H54 (cell line): ENCODE data around the gene SLC47A1.
A peak's percentile ranks its signal among the peaks of the same experiment; 100 is the strongest.
"Not testable (repeated sequence)": the region's sequence is repeated elsewhere in the genome, so short reads cannot be mapped to it uniquely, and the experiment has no call there.

Source experiments
- DNase-seq: peaks from one replicate; pipeline ENCODE4 v3.0.0; 2011; ENCODE audit warnings: low spot score, mixed read lengths; ENCODE audit not compliant: insufficient read length
- FAIRE-seq: peaks from 3 replicates; lab custom pipeline; 2011; peaks lifted over from hg19 to GRCh38; lab: Jason Lieb, UNC
- POLR2A ChIP-seq: IDR thresholded peaks from 2 replicates; pipeline ENCODE4 v1.6.1; 2011; ENCODE audit warnings: low read depth, mild to moderate bottlenecking, low read length

SLC47A1 gene

GRCh38 chr17:19507775-19508576 is 25.7 kb upstream of the SLC47A1 start:
- FAIRE-seq = no peak

GRCh38 chr17:19508577-19508867 is 25.1 kb upstream of the SLC47A1 start:
- TF ChIP-seq POLR2A = no peak
- no peak for FAIRE-seq
- DNase-seq = no peak

More at GRCh38 chr17:19507775-19508576, 25.7 kb upstream of the SLC47A1 start:
- DNase-seq = peak; percentile 93
- peak; percentile 52 for TF ChIP-seq POLR2A

GRCh38 chr17:19509281-19509852 is 24.3 kb upstream of the SLC47A1 start:
- not testable (repeated sequence) for FAIRE-seq, DNase-seq

GRCh38 chr17:19510903-19511302 is 22.8 kb upstream of the SLC47A1 start:
- no peak for FAIRE-seq
- TF ChIP-seq POLR2A = no peak
- no peak for DNase-seq

GRCh38 chr17:19513897-19514488 is 19.7 kb upstream of the SLC47A1 start:
- TF ChIP-seq POLR2A = no peak
- FAIRE-seq = peak; percentile 52
- peak; percentile 69 for DNase-seq

GRCh38 chr17:19517699-19518098 is 16.0 kb upstream of the SLC47A1 start:
- FAIRE-seq = no peak
- no peak for DNase-seq
- TF ChIP-seq POLR2A = no peak

- not testable (repeated sequence) for DNase-seq, FAIRE-seq
These were observed 14.0 kb upstream of the SLC47A1 start for GRCh38 chr17:19519388-19520291.

- no peak for TF ChIP-seq POLR2A
- FAIRE-seq (no peak), DNase-seq (no peak)
These were observed 13.0 kb upstream of the SLC47A1 start for GRCh38 chr17:19520641-19521040.

- TF ChIP-seq POLR2A = no peak
- DNase-seq (no peak), FAIRE-seq (no peak)
These were observed 10.0 kb upstream of the SLC47A1 start for GRCh38 chr17:19523690-19524089.

GRCh38 chr17:19526950-19527349 is 6.7 kb upstream of the SLC47A1 start:
- FAIRE-seq, DNase-seq: not testable (repeated sequence)

GRCh38 chr17:19531780-19532501 is 1.7 kb upstream of the SLC47A1 start:
- no peak for TF ChIP-seq POLR2A
- DNase-seq (no peak), FAIRE-seq (no peak)

- no peak for TF ChIP-seq POLR2A
- no peak for FAIRE-seq
- no peak for DNase-seq
These were observed 477 bp upstream of the SLC47A1 start for GRCh38 chr17:19533036-19533717.

- FAIRE-seq (no peak), DNase-seq (no peak)
- TF ChIP-seq POLR2A = no peak
These were observed 1.0 kb downstream of the SLC47A1 start for GRCh38 chr17:19534562-19535149.
